ENCODE results near the gene TMC7. TPM values are rescaled to one million over a fixed set of nuclear protein-coding genes. Genes with fewer than 3 reads are reported as not detected.

TMC7 gene
- total RNA-seq, 1 experiment from 2014 or later: 5.2 TPM

- Histone ChIP-seq H3K27ac (ENCODE audit: low read depth, low read length) (no peak overlapping the region), H3K4me2 (ENCODE audit: low read length) (no peak overlapping the region), H3K9me2 (ENCODE audit: insufficient read depth) (no peaks in the 10 kb centered on the region), H3K9me3 (ENCODE audit: control insufficient read depth in 1 of 2, insufficient read depth in 1 of 2, low read depth in 1 of 2, low read length in 2 of 2) (no peaks in the 10 kb centered on the region), H3K79me2 (ENCODE audit: insufficient read depth, low read length) (peaks cover 5% of the 10 kb centered on the region; the same call in 1 of the 2 replicates), H3K27me3 (ENCODE audit: insufficient read depth, low read length) (no peaks in the 10 kb centered on the region), H3K36me3 (ENCODE audit: control insufficient read depth in 1 of 2, insufficient read depth in 2 of 2, low read length in 2 of 2) (0 out of 4 replicates have a peak, but pooled peaks cover 0 to 3% of the 10 kb centered on the region in 2 experiments), H4K20me1 (ENCODE audit: insufficient read depth) (no peaks in the 10 kb centered on the region), H2AFZ (ENCODE audit: low read depth, low read length, poor library complexity, severe bottlenecking) (no peak overlapping the region), H3K4me3 (replicated peaks in 1 of 2; ENCODE audit: low read depth in 1 of 2, low read length in 2 of 2) (no peak overlapping the region), H3K4me1 (ENCODE audit: control insufficient read depth in 1 of 2, insufficient read depth in 2 of 2, low read length in 2 of 2) (peaks cover 0 to 6% of the 10 kb centered on the region in 2 experiments; a peak in 3 of 4 replicates), H3K9ac (ENCODE audit: low read length) (no peak overlapping the region)
- CTCF ChIA-PET: interaction anchor here (1.0 to 1.3 kb wide), 2 partner anchors 90 to 272 kb away, joined by 3 to 6 read pairs; partner anchors contain the start of genes ARL6IP1 and TMC7
- RAD21 ChIA-PET (ENCODE audit: low non-redundant PET in 1 of 2, low total read pairs in 2 of 2, uncharacterized antibody in 2 of 2, unreplicated experiment in 2 of 2): no interaction called here
- TF ChIP-seq ZBTB33 (IDR thresholded peaks at IDR 0.05; ENCODE audit: extremely low read depth, insufficient replicate concordance, low read length): no peak
- TF ChIP-seq SP1 (IDR thresholded peaks at IDR 0.05; ENCODE audit: low read depth): no peak
- no peak for TF ChIP-seq JUND (IDR thresholded peaks at IDR 0.05)
- TF ChIP-seq CEBPB (IDR thresholded peaks at IDR 0.05; ENCODE audit: low read depth): no peak
- TF ChIP-seq YY1 (IDR thresholded peaks at IDR 0.05; ENCODE audit: extremely low read depth, insufficient replicate concordance, low read depth, low read length): no peak
- no peak for ATAC-seq
- BruUV-seq (replicated peaks): no TSS peak
- intact Hi-C loops (cut with micrococcal nuclease): loop anchor here (2.0 kb wide), 1 partner anchor 273 kb away; the partner anchor contains the start of gene ARL6IP1
- POLR2A ChIA-PET: no interaction called here
- DNase-seq (ENCODE audit: low read depth, low spot score): no peak
Measured at GRCh38 chr16:19073344-19073743, 89.6 kb downstream of the TMC7 start.

- Histone ChIP-seq H3K4me2 (ENCODE audit: low read length) (no peak overlapping the region), H3K9me3 (ENCODE audit: control insufficient read depth in 1 of 2, insufficient read depth in 1 of 2, low read depth in 1 of 2, low read length in 2 of 2) (no peaks in the 10 kb centered on the region), H3K27ac (ENCODE audit: low read depth, low read length) (no peak overlapping the region), H3K9me2 (ENCODE audit: insufficient read depth) (no peaks in the 10 kb centered on the region), H2AFZ (ENCODE audit: low read depth, low read length, poor library complexity, severe bottlenecking) (no peak overlapping the region), H3K27me3 (ENCODE audit: insufficient read depth, low read length) (no peaks in the 10 kb centered on the region), H3K36me3 (ENCODE audit: control insufficient read depth in 1 of 2, insufficient read depth in 2 of 2, low read length in 2 of 2) (0 out of 4 replicates have a peak, but pooled peaks cover 0 to 3% of the 10 kb centered on the region in 2 experiments), H3K4me3 (replicated peaks in 1 of 2; ENCODE audit: low read depth in 1 of 2, low read length in 2 of 2) (no peak overlapping the region), H3K79me2 (ENCODE audit: insufficient read depth, low read length) (peaks cover under 1% of the 10 kb centered on the region; the same call in 1 of the 2 replicates), H3K4me1 (ENCODE audit: control insufficient read depth in 1 of 2, insufficient read depth in 2 of 2, low read length in 2 of 2) (peaks cover 0 to under 1% of the 10 kb centered on the region in 2 experiments; a peak in 3 of 4 replicates), H4K20me1 (ENCODE audit: insufficient read depth) (no peaks in the 10 kb centered on the region), H3K9ac (ENCODE audit: low read length) (no peak overlapping the region)
- RAD21 ChIA-PET (ENCODE audit: low non-redundant PET in 1 of 2, low total read pairs in 2 of 2, uncharacterized antibody in 2 of 2, unreplicated experiment in 2 of 2): no interaction called here
- ATAC-seq: no peak
- POLR2A ChIA-PET: no interaction called here
- CTCF ChIA-PET: interaction anchor here (0.6 kb wide), 1 partner anchor 127 kb away, joined by 3 read pairs; no protein-coding TSS in a partner anchor
- no peak for DNase-seq (ENCODE audit: low read depth, low spot score)
- intact Hi-C loops (cut with micrococcal nuclease): loop anchor here (2.0 kb wide), 1 partner anchor 273 kb away; the partner anchor contains the start of gene ARL6IP1
- BruUV-seq (replicated peaks): no TSS peak
- TF ChIP-seq TCF7L2 (IDR thresholded peaks at IDR 0.05; ENCODE audit: borderline replicate concordance, extremely low read depth, insufficient read depth, insufficient read length) (no peak), REST (IDR thresholded peaks at IDR 0.05; ENCODE audit: low read depth) (no peak), ATF3 (IDR thresholded peaks at IDR 0.05) (no peak), CTCF (IDR thresholded peaks at IDR 0.05 in 2 of 3, conservative IDR thresholded peaks at IDR 0.05 in 1 of 3; ENCODE audit: borderline replicate concordance in 1 of 3, insufficient read depth in 1 of 3, low read depth in 2 of 3, low read length in 2 of 3) (no peak), CEBPB (IDR thresholded peaks at IDR 0.05; ENCODE audit: low read depth) (no peak), SRF (IDR thresholded peaks at IDR 0.05; ENCODE audit: low read depth) (no peak), RAD21 (IDR thresholded peaks at IDR 0.05; ENCODE audit: low read depth) (no peak)
Measured at GRCh38 chr16:19073863-19074262, 90.1 kb downstream of the TMC7 start.
